MV-4-11 (cell line): Measurements from ENCODE around the gene ZGPAT.
A peak's percentile ranks its signal among the peaks of the same experiment; 100 is the strongest.

ENCODE experiments used
- DNase-seq: peaks from one replicate; lab custom pipeline; 2025; lab: John Stamatoyannopoulos, UW

ZGPAT gene

GRCh38 chr20:63745424-63745805, 37.6 kb downstream of the ZGPAT start:
- DNase-seq: no peak

GRCh38 chr20:63745961-63746731, 38.3 kb downstream of the ZGPAT start:
- DNase-seq: no peak

- no peak for DNase-seq
These were observed 39.0 kb downstream of the ZGPAT start for GRCh38 chr20:63746751-63747315.

DNA sequence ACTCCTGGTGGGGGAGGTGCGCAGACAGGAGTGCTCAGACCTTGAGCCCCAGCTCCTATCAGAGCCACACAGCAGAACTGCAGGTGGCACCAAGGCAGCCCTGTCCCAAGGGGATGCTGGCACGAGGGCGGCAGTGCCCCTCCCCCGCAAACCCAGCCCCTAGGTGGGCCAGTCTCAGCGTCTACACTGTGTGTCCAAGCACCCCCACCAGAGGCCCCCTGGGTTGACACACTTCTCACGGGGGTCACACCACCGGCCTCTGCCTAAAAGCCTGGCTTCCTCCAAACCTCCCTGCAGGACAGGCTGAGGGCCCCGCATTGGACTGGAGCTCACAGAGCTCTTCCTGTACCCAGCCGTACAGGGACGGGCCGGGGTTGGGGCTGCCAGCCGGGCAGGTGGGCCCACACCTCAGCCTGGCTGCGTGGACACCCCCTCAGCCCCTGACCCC, 39.8 kb downstream of the ZGPAT start:
- DNase-seq: no peak

DNA sequence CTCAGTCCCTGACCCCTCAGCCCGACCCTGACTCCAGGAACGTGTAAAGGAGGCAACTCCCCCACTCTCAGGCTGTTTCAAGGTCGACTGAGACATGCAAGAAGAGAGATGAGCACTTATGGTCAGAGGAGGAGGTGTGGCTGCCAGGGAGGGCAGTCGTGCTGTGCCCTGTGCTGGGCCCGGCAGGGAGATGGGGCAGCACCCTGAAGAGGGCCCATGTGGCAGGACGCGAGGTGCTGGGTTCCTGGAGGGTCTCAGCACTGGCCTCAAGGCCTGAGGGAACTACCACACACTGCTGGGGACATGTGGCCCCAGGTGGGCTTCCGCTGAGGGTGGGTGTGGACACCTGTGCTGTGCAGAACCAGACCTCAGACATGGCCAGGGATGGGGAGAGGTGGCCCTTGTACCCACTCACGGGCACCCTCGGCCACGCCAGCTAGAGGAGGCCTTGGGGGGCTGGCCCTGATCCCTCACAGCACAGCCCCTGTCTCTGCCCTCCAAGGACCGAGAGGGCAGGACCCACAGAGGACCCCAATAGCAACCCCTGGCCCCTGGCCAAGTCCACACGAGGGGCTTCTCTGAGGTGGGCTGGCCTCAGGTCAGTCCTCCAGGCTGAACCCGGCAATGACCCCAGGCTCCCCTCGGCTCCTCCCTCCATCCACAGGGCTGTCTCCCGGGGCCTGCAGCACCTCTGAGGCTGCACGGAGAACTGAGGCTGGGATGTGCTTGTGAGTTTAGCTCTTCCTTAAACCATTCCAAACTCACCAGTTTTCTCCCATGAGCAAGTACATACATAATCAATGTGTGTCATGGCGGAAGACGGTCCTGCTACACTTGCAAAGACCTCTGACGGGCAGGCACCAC, 40.5 kb downstream of the ZGPAT start:
- DNase-seq: no peak

GRCh38 chr20:63748934-63749270, 41.1 kb downstream of the ZGPAT start:
- no peak for DNase-seq

- DNase-seq: no peak
These were observed 42.0 kb downstream of the ZGPAT start for GRCh38 chr20:63749597-63750508.

DNA sequence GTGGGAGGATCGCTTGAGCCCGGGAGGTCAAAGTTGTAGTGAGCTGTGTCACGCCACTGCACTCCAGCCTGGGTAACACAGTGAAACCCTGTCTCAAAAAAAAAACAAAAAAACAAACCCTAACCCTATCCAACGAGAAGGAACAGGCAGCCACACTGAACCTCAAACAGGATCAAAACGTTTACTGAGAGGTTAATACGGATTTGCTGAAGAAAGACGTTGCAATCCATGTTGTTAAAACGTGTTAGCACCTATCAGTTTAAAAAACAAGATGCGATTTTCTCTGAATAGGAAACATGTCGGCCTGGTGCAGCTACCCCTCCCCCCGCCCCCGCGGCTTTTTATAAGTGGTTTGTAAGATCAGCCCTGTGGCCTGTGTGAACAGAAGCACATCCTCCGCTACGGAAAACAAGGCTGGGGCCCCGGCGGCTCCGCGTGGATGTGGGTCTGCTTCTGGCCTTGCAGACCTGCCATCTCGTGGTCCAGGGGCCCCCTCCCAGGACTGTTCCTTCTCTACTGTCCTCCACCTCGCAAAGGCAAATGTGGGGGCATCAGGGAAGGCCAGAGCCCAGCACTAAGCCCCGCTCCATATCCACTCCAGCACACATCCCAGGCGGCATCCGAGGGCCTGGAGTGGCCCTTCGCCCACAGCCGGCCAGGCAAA, 43.1 kb downstream of the ZGPAT start:
- DNase-seq: peak; percentile 39

DNA sequence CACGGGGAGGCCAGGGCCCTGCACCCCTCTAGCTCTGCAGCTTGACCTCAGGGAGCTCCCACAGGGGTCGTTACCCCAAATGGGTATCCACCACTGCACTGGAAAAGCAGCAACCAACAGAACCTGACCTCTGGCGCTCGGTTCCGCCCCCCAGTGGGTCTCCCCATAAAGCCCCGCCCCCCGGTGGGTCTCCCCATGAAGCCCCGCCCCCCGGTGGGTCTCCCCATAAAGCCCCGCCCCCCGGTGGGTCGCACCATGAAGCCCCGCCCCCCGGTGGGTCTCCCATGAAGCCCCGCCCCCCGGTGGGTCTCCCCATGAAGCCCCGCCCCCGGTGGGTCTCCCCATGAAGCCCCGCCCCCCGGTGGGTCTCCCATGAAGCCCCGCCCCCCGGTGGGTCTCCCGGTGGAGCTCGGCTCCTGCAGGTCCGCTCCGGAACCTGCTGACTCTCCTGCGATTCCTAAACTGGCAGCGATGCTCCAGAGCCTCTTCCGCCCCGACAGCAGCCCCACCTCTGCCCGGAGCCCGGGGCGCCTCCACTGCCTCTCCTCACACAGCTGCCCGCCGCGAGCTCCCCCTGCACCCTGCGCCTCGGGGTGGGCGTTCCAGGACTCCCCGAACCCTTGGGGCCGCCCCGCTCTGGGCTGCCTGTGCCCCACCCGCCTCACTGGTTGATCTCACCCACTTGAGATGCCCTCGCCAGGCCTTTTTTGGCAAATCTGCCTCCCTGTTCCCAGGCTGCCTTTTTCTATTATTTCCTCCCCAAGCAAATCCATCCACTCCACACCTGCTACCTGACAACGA, 43.8 kb downstream of the ZGPAT start:
- DNase-seq: no peak

GRCh38 chr20:63752411-63753101, 44.7 kb downstream of the ZGPAT start:
- no peak for DNase-seq

- no peak for DNase-seq
These were observed 45.5 kb downstream of the ZGPAT start for GRCh38 chr20:63753381-63753780.

DNA sequence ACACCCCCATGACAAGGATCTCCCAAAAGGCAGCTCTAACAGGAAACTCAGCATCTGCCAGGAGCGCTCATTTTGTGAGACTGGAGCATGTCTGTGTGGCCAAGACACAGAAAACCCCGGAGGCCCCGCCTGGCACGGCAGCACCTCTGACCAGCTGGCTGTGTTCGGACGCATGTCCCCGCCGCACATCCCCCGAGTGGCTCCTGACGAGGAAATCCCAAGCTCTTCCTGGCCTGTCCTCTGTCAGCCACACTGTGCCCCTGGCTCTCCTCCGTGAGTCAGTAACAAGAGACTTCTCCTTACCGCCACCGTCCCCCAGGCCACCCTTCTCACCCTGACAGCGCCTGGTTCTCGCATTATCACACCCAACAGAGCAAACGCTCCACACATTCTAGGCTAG, 46.2 kb downstream of the ZGPAT start:
- DNase-seq: no peak

DNA sequence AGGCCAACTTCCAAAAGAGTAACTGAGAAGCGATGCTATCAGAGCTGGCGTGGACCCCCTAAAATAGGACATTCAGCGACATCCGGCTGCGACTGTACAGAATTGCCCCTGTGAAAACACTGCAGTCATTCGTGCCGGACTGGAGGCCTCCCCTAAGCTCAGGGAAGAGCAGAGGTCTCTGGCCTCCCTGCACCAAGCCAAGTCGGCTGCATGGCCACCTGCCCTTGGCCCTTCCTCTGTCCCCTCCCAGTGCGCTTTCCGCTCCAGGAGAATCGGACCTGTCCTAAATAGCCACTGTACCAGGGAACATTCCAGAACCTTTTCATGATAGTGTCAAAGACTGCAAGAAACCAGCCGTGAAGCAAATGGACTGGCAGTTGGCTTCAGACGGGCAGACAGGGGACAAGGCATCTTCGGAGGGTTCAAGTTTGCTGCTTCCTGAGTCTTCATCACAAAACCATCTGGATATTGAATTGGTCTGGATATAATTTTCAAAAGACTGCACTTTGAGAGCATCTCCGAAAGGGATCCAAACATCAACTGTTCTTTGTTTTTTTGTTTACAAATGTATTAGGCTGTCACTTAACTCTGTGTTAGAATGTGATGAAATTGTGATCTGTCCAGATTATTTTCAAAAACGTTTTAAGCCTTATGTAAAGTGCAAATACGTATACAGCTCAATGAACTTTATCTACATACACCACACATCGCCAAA, 48.3 kb downstream of the ZGPAT start:
- DNase-seq: no peak

DNA sequence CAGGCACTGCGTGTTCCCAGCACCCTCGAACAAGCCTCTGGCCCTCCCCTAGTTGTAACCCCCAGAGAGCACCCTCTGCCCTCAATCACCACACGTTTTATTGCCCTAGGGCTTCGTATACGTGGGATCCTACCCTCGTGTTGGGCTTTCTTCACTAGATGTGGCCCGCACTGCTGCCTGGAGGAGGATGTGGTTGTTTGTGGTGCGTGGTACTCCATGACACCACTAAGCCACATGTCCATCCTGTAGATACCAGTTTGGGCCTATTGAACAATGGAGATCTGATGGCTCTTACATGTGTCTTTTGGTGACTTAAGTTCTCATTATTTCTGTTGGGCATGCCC, 48.8 kb downstream of the ZGPAT start:
- peak; percentile 73 for DNase-seq

DNA sequence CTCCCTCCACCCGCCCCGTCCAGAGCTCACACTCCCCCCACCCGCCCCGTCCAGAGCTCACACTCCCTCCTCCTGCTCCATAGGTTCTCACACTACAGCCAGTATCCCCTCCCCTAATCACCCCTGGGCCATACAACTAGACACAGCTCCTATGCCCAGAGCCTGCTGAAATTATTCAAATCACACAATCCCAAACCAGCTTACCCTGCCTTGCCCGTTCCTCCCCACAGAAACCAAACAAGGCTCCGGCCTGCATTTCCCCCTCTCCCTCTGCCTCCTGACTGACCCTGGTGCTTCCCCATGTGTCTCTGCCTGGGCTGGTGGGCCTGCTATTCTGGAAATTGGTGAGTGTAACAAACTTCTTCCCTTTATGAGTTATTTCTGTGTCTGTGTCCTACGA, 50.3 kb downstream of the ZGPAT start:
- DNase-seq: no peak

DNA sequence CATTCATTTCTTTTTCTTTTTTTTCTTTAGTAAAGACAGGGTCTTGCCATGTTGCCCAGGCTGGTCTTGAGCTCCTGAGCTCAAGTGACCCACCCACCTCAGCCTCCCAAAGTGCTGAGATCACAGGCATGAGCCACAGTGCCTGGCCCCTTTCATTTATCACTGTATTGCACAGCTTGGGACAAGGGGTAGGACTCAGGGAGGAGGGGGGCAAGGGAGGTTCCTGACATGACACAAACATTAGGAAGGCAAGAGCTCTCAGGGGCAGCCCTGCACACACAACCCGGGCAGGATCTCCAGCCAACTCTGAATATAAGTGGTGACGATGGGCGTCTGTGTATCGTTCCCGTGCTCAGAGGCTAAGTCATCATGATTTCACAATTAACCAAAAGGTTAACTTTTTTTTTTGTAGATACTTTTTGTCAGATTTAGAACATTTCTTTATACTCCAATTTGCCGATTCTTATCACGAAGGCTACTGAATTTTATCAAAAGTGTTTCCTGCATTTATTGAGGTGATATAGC, 51.6 kb downstream of the ZGPAT start:
- no peak for DNase-seq

DNA sequence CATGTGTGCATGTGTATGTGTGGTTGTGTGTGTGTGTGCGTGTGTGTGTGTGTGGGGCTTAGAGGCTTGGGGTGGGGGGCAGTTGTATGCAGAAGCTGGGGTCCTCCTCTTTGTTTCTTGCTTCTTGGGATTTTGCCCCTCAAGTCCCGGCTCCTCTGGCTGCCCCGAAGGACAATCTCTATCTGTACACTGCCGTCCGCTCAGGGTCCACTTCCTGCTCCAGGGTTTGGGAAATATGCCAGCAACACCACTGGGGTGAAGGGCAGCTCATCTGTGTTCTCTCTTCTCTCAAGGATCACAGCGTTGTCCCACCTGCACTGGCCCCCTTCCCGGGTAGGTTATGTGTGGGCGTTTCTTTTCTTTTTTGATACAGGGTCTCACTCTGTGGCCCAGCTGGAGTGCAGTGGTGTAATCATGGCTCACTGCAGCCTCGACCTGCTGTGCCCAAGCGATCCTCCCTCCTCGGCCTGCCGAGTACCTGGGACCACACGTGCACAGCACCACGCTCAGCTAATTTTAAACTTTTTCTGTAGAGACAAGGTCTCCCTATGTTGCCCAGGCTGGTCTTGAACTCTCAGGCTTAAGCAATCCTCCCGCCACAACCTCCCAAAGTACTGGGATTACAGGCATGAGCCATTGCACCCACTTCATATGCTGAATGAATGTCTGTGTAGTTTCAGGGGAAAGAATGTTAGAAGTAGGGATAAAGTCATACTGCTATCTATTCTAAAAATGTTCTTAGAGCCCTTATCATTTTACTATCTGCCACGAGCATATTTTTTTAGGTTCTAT, 57.4 kb downstream of the ZGPAT start:
- DNase-seq: no peak

DNA sequence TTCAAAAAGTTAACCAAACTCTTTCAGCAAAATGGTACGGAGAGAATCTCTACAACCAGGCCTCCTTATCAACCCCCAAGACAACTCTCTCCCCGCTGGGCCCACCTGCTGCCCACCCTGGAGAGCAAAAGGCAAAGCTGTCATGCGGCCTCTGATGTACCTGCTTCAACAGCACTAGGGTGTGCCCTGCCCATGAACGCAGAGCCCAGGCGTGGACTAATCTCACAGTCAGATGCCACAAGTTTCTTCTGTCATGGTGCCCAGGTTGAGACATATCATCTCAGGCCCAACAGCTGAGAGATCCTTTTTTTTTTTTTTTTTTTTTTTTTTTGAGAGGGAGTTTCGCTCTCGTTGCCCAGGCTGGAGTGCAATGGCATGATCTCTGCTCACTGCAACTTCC, 58.1 kb downstream of the ZGPAT start:
- DNase-seq: no peak
